ENCODE data around the gene OBSL1.

OBSL1 gene

DNA sequence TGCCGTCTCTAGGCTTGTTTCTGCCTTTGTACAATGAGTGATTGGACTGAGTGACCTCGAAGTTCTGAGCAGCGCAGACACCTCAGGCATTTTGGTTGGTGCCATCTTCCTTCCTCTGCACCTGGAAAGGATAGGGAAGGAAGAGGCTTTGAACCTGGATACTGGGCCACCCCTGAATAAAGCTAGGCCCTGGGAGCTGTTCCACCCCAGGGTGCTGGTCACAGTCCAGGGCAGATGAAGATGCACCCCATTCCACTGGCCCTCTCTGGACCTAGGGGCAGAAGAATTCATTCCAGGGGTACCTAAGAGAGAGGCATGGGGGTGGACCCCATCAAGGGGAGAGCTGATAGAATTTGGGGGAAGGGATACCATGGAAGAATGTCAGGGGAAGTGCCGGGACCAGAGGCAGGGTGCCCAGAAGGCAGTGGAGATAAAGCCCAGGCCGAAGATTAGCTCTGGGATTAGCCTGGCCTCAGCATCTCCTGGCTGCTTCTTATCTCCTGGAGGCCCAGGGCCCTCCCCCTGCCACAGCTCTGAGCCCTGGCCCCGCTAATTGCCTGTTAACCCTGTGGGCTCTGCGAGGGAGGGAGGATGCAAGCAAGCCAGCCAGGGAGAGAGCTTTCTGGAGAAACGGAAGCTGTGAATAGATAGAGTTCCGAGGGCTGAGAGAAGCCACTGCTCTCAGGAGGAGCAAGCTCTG, 45.7 kb downstream of the OBSL1 start:
- Histone ChIP-seq H3K9ac (ENCODE audit: low read length) (no peak overlapping the region), H3K36me3 (ENCODE audit: control insufficient read depth, insufficient read depth, low read length) (no peaks in the 10 kb centered on the region), H3K4me3 (ENCODE audit: low read length) (no peak overlapping the region), H3K27ac (ENCODE audit: low read depth, low read length) (no peak overlapping the region), H3K4me1 (ENCODE audit: control insufficient read depth, insufficient read depth, low read length) (peaks cover 3% of the 10 kb centered on the region), H3K27me3 (ENCODE audit: control insufficient read depth, insufficient read depth, low read length) (peaks cover 27% of the 10 kb centered on the region)

GRCh38 chr2:219524817-219525216, 46.5 kb downstream of the OBSL1 start:
- Histone ChIP-seq H3K4me1 (ENCODE audit: control insufficient read depth, insufficient read depth, low read length) (peaks cover 3% of the 10 kb centered on the region), H3K27me3 (ENCODE audit: control insufficient read depth, insufficient read depth, low read length) (peaks cover 21% of the 10 kb centered on the region), H3K9ac (ENCODE audit: low read length) (no peak overlapping the region), H3K27ac (ENCODE audit: low read depth, low read length) (no peak overlapping the region), H3K36me3 (ENCODE audit: control insufficient read depth, insufficient read depth, low read length) (no peaks in the 10 kb centered on the region), H3K4me3 (ENCODE audit: low read length) (no peak overlapping the region)

- Histone ChIP-seq H3K27me3 (ENCODE audit: control insufficient read depth, insufficient read depth, low read length) (peaks cover 12% of the 10 kb centered on the region), H3K4me3 (ENCODE audit: low read length) (no peak overlapping the region), H3K9ac (ENCODE audit: low read length) (no peak overlapping the region), H3K27ac (ENCODE audit: low read depth, low read length) (peak overlapping the region; percentile 64), H3K4me1 (ENCODE audit: control insufficient read depth, insufficient read depth, low read length) (peaks cover 3% of the 10 kb centered on the region), H3K36me3 (ENCODE audit: control insufficient read depth, insufficient read depth, low read length) (no peaks in the 10 kb centered on the region)
Observed at GRCh38 chr2:219523031-219523671, 48.2 kb downstream of the OBSL1 start.

- peaks cover 12% of the 10 kb centered on the region for H3K27me3 ChIP-seq (ENCODE audit: control insufficient read depth, insufficient read depth, low read length)
- H3K4me3 ChIP-seq (ENCODE audit: low read length), result no peak overlapping the region
- H3K4me1 ChIP-seq (ENCODE audit: control insufficient read depth, insufficient read depth, low read length), result peaks cover 3% of the 10 kb centered on the region
- peak overlapping the region; percentile 65 for H3K27ac ChIP-seq (ENCODE audit: low read depth, low read length)
- H3K9ac ChIP-seq (ENCODE audit: low read length), result no peak overlapping the region
- no peaks in the 10 kb centered on the region for H3K36me3 ChIP-seq (ENCODE audit: control insufficient read depth, insufficient read depth, low read length)
Observed at GRCh38 chr2:219522111-219523030, 49.0 kb downstream of the OBSL1 start.

GRCh38 chr2:219521066-219521880, 50.1 kb downstream of the OBSL1 start:
- Histone ChIP-seq H3K4me3 (ENCODE audit: low read length) (no peak overlapping the region), H3K27me3 (ENCODE audit: control insufficient read depth, insufficient read depth, low read length) (peaks cover 7% of the 10 kb centered on the region), H3K36me3 (ENCODE audit: control insufficient read depth, insufficient read depth, low read length) (no peaks in the 10 kb centered on the region), H3K27ac (ENCODE audit: low read depth, low read length) (peak overlapping the region; percentile 65), H3K4me1 (ENCODE audit: control insufficient read depth, insufficient read depth, low read length) (peaks cover 3% of the 10 kb centered on the region), H3K9ac (ENCODE audit: low read length) (no peak overlapping the region)

DNA sequence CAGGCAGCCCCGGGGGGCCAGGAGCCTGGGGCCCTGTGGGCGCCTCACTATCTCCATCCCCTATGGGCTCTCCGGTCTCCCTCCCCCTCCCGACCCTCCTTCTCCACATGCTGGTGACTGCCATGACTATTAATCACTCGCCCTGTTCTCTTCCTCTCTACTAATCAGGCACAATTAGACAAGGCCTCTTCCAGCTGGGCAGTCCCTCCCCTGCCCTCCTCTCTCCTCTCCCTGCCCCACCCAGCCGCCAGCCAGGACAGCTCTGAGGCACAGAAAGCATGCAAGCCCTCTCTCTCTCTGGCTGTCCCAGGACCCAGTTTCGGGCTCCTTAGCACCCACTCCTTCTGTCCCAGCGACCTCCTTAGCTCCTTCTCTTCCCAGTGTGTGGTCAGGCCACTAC, 51.3 kb downstream of the OBSL1 start:
- H3K9ac ChIP-seq (ENCODE audit: low read length), result no peak overlapping the region
- peaks cover 3% of the 10 kb centered on the region for H3K4me1 ChIP-seq (ENCODE audit: control insufficient read depth, insufficient read depth, low read length)
- H3K4me3 ChIP-seq (ENCODE audit: low read length), result no peak overlapping the region
- H3K27me3 ChIP-seq (ENCODE audit: control insufficient read depth, insufficient read depth, low read length), result peaks cover 7% of the 10 kb centered on the region
- H3K27ac ChIP-seq (ENCODE audit: low read depth, low read length), result no peak overlapping the region
- H3K36me3 ChIP-seq (ENCODE audit: control insufficient read depth, insufficient read depth, low read length), result no peaks in the 10 kb centered on the region

GRCh38 chr2:219519526-219519916, 51.8 kb downstream of the OBSL1 start:
- H3K27me3 ChIP-seq (ENCODE audit: control insufficient read depth, insufficient read depth, low read length), result peaks cover 7% of the 10 kb centered on the region
- H3K36me3 ChIP-seq (ENCODE audit: control insufficient read depth, insufficient read depth, low read length), result no peaks in the 10 kb centered on the region
- no peak overlapping the region for H3K27ac ChIP-seq (ENCODE audit: low read depth, low read length)
- H3K4me1 ChIP-seq (ENCODE audit: control insufficient read depth, insufficient read depth, low read length), result peaks cover 3% of the 10 kb centered on the region
- no peak overlapping the region for H3K9ac ChIP-seq (ENCODE audit: low read length)
- no peak overlapping the region for H3K4me3 ChIP-seq (ENCODE audit: low read length)

- Histone ChIP-seq H3K27me3 (ENCODE audit: control insufficient read depth, insufficient read depth, low read length) (peaks cover 14% of the 10 kb centered on the region), H3K4me3 (ENCODE audit: low read length) (no peak overlapping the region), H3K4me1 (ENCODE audit: control insufficient read depth, insufficient read depth, low read length) (peaks cover 3% of the 10 kb centered on the region), H3K27ac (ENCODE audit: low read depth, low read length) (no peak overlapping the region), H3K36me3 (ENCODE audit: control insufficient read depth, insufficient read depth, low read length) (no peaks in the 10 kb centered on the region), H3K9ac (ENCODE audit: low read length) (no peak overlapping the region)
Observed at GRCh38 chr2:219517954-219518778, 53.2 kb downstream of the OBSL1 start.

DNA sequence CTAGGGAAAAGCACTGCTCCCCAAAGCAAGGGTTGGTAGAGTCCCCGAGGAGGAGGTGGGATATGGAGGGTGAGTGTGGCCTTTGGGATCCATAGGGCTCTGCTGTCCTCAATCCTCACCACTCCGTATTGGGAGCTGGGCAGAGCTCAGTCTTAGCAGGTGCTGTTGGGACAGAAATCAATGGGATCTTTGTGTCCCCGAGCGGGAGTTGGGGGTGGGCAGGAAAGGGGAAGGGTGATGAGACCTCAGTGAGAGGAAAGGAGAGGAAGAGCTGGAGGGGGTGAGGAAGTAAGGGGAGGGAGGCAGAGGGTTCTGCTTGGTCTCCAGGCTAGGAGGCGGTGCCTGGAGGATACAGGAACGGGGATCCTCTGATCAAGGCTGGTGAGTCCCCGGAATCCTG, 54.5 kb downstream of the OBSL1 start:
- Histone ChIP-seq H3K27ac (ENCODE audit: low read depth, low read length) (no peak overlapping the region), H3K4me3 (ENCODE audit: low read length) (no peak overlapping the region), H3K36me3 (ENCODE audit: control insufficient read depth, insufficient read depth, low read length) (no peaks in the 10 kb centered on the region), H3K4me1 (ENCODE audit: control insufficient read depth, insufficient read depth, low read length) (peaks cover 2% of the 10 kb centered on the region), H3K9ac (ENCODE audit: low read length) (no peak overlapping the region), H3K27me3 (ENCODE audit: control insufficient read depth, insufficient read depth, low read length) (peaks cover 10% of the 10 kb centered on the region)

DNA sequence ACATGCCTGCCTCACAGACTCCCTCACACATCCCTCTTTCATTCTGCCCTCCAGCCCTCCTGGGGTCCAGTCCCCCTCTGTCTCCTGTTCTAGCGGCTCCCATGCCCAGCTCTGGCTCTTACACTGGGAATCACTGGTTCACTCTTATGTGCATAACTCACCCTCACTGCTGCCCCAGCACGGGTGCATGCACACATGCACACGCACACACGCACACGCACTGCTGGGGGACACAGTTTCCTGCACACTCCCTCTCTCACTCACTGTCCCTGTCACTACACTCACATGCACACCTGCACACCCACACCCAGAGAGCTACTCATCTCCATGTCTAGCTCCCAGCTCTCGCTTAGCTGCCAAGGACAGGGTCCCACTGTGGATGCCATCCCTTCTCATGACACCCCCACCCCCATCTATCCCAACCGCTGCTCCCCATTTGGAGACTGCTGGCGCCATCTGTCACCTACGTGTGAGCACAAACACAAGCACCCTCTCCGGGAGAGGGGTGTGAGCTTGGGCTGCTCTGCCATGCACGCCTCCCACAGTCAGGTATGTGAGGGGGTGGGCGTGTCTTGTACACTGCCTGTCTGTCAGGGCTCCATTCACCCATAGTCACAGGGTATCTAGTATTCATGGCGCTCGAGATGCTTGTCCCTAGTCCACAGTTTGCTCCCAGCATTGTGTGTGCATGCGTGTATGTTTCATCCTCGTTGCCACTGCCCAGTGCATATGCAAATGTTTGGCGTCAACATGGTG, 55.3 kb downstream of the OBSL1 start:
- no peaks in the 10 kb centered on the region for H3K36me3 ChIP-seq (ENCODE audit: control insufficient read depth, insufficient read depth, low read length)
- H3K4me3 ChIP-seq (ENCODE audit: low read length), result no peak overlapping the region
- H3K4me1 ChIP-seq (ENCODE audit: control insufficient read depth, insufficient read depth, low read length), result no peaks in the 10 kb centered on the region
- H3K27me3 ChIP-seq (ENCODE audit: control insufficient read depth, insufficient read depth, low read length), result peaks cover 7% of the 10 kb centered on the region
- H3K9ac ChIP-seq (ENCODE audit: low read length), result no peak overlapping the region
- no peak overlapping the region for H3K27ac ChIP-seq (ENCODE audit: low read depth, low read length)

DNA sequence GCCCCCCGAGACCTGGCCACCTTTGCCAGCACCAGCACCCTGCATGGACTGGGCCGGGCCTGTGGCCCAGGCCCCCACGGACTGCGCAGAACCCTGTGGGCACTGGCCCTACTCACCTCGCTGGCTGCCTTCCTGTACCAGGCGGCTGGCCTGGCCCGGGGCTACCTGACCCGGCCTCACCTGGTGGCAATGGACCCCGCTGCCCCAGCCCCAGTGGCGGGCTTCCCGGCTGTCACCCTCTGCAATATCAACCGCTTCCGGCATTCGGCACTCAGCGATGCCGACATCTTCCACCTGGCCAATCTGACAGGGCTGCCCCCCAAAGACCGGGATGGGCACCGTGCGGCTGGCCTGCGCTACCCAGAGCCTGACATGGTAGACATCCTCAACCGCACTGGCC, 56.5 kb downstream of the OBSL1 start:
- Histone ChIP-seq H3K4me1 (ENCODE audit: control insufficient read depth, insufficient read depth, low read length) (peaks cover under 1% of the 10 kb centered on the region), H3K36me3 (ENCODE audit: control insufficient read depth, insufficient read depth, low read length) (no peaks in the 10 kb centered on the region), H3K9ac (ENCODE audit: low read length) (no peak overlapping the region), H3K4me3 (ENCODE audit: low read length) (no peak overlapping the region), H3K27ac (ENCODE audit: low read depth, low read length) (no peak overlapping the region), H3K27me3 (ENCODE audit: control insufficient read depth, insufficient read depth, low read length) (peaks cover 11% of the 10 kb centered on the region)
